Subcutaneous adipose tissue (tissue), 4 donors: ENCODE measurements around the gene FBXO47. TPM values are rescaled to one million over a fixed set of nuclear protein-coding genes. Genes with fewer than 3 reads are reported as not detected.

ENCODE experiments used
- CTCF ChIP-seq: fragments of 450-650 bp; IDR thresholded peaks from one replicate; pipeline ENCODE4 v1.5.1; 2016; ENCODE audit warnings: low read depth, mild to moderate bottlenecking, control low read depth, antibody characterized with exemption, moderate library complexity
- total RNA-seq, 4 donors: library from RNA; depleted of rRNA; stranded (reverse); fragments of >200 nt; gene quantifications; one replicate each; pipeline ENCODE4 v1.1.0, GENCODE V29; 2016

FBXO47 gene
- total RNA-seq, 4 donors from 2014 or later = 0.17 TPM; not detected in 3

GRCh38 chr17:38896346-38896954, 70.8 kb downstream of the FBXO47 start:
- TF ChIP-seq CTCF = no peak

DNA sequence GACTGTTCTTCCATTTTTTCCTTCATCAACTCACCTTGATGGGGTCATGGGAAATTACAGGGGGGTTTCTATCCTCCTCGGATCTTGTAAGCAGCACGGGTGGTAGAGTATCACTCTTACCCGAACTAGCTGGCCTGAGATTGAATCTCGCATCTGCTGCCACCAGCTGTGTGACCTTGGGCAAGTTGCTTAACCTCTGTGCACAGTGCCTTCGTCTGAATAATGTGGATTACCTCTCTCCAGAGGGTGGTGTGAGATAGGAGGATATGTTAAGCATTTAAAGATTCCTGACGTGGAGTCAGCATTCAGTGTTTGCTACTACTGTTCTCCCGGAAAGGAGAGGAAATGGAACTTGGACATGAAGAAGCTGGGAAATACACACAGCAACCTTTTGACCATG, 72.9 kb downstream of the FBXO47 start:
- TF ChIP-seq CTCF = no peak

DNA sequence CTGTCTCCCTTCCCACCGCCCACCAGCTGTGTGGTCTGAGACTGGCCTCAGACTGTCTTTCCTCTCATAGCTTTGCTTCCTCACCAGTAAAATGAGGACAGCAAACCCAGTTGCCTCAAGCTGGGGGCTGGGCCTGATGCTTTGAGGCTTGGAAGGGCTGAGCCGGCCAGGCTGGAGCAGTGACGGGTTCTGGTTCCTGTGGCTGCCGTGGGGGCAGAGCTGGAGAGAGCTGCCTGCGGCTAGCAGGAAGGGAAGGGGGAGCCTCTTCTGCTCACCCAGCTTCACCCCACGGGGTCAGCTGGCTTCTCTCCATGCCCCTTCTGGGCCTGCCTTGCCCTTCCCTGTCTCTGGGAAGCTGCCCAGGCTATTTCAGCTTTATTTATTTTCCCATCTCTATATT, 73.6 kb downstream of the FBXO47 start:
- no peak for TF ChIP-seq CTCF

- no peak for TF ChIP-seq CTCF
Measured at GRCh38 chr17:38893113-38893512, 74.1 kb downstream of the FBXO47 start.

DNA sequence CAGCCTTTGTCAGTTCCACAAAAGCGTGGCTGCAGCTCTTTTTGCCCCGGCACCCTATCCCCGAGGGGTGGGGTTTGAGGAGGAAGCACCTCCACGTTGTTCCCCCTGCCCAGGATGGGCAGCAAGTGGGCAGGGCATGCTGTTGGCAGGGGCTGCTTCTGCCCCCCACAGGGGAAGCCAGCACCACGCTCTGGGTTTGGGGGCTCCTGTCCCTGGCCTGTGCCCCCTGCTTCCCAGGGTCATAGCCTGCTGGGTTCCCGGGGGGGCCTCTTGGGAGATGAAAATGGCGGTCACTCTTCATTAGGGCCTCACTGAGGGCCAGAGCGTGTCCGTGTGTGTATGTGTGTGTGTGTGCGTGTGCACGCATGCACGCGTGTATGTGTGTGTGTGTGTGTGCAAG, 74.6 kb downstream of the FBXO47 start:
- TF ChIP-seq CTCF = no peak

DNA sequence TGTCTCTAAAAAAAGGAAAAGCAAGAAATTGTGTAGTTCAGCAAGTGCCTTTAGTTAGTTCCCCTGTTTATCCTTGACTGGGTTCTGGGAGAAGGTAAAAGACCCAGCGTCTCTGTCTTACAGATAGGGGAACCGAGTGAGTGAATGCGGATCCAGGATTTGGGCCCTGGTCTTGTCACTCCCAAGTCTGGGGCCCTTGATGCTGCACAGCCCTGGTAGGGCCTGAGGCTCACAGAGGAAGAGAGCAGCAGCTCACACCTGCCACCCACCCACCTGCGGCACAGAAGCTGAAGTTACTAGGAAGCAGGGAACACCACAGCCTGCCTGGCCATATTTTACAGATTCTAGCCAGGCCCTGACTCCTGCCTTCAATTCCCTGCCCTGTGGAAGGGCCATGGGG, 75.1 kb downstream of the FBXO47 start:
- TF ChIP-seq CTCF = no peak

DNA sequence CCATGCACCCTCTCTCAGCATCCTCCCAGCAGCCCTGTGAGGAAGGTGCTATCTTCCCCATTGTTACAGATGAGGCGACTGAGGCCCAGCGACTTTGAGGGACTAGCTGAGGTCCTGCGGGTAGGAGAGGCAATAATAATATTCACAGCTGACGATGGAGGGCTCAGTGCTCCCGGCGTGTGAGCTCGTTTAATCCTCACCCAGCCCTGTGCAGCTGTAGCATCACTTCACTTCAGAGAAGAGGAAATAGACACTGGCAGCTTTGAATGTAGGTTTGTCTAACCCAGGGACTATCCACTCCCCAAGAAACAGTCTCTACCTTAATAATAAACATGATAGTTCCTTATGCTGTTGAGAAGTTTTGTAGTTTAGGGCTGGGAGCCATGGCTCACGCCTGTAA, 75.8 kb downstream of the FBXO47 start:
- no peak for TF ChIP-seq CTCF
